IPS-18a (cell line): ENCODE data around the gene IGFL2.
"Not testable (repeated sequence)": the region's sequence is repeated elsewhere in the genome, so short reads cannot be mapped to it uniquely, and the experiment has no call there.

ENCODE experiments used
- H3K27ac ChIP-seq: one replicate; pipeline ENCODE4 v1.5.1; 2013; ENCODE audit warnings: low read length
- H3K27me3 ChIP-seq: one replicate; pipeline ENCODE4 v1.6.1; 2013; ENCODE audit warnings: mild to moderate bottlenecking, low read length; ENCODE audit not compliant: control insufficient read depth, insufficient read depth
- H3K36me3 ChIP-seq: one replicate; pipeline ENCODE4 v1.6.1; 2013; ENCODE audit warnings: low read depth, low read length; ENCODE audit not compliant: control insufficient read depth
- H3K4me1 ChIP-seq: one replicate; pipeline ENCODE4 v1.6.1; 2013; ENCODE audit warnings: low read depth, low read length; ENCODE audit not compliant: control insufficient read depth
- H3K4me3 ChIP-seq: one replicate; pipeline ENCODE4 v1.5.1; 2013; ENCODE audit warnings: low read length
- H3K9ac ChIP-seq: one replicate; pipeline ENCODE4 v1.6.1; 2013; ENCODE audit warnings: mild to moderate bottlenecking, low read length, moderate library complexity
- H3K9me3 ChIP-seq: one replicate; pipeline ENCODE4 v1.6.1; 2013; ENCODE audit warnings: low read depth, low read length; ENCODE audit not compliant: control insufficient read depth

Gene IGFL2

GRCh38 chr19:46192626-46192991 lies 44.6 kb downstream of the IGFL2 start:
- H3K9me3 ChIP-seq, H3K27ac ChIP-seq, H3K36me3 ChIP-seq, H3K9ac ChIP-seq, H3K27me3 ChIP-seq, H3K4me3 ChIP-seq, H3K4me1 ChIP-seq: not testable (repeated sequence)

DNA sequence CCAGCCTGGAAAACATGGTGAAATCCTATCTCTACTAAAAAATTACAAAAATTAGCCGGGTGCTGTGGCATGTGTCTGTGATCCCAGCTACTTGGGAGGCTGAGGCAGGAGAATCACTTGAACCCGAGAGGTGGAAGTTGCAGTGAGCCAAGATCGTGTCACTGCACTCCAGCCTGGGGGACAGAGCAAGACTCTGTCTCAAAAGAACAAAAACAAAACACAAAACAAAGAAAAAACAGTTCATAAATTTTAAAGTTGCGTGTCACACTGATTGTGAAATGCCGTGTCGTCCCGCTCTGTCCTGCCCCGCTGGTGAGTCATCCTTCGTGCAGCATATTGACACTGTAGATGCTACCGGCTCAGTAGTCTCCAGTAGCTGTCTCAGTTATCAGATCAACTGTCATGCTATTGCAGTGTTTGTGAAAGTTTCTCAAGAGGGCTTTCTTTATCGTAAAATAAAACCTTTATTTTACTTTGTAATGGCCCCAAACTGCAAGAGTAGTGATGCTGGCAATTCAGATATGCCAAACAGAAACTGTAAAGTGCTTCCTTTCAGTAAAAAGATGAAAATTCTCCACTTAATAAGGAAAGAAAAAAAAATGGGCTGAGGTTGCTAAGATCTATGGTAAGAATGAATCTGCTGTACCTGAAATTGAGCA lies 45.1 kb downstream of the IGFL2 start:
- H3K27me3 ChIP-seq, result no peaks in the 10 kb centered on the region
- no peak overlapping the region for H3K27ac ChIP-seq
- H3K9ac ChIP-seq, result no peak overlapping the region
- no peaks in the 10 kb centered on the region for H3K9me3 ChIP-seq
- no peaks in the 10 kb centered on the region for H3K36me3 ChIP-seq
- no peak overlapping the region for H3K4me3 ChIP-seq
- peaks cover 3% of the 10 kb centered on the region for H3K4me1 ChIP-seq

DNA sequence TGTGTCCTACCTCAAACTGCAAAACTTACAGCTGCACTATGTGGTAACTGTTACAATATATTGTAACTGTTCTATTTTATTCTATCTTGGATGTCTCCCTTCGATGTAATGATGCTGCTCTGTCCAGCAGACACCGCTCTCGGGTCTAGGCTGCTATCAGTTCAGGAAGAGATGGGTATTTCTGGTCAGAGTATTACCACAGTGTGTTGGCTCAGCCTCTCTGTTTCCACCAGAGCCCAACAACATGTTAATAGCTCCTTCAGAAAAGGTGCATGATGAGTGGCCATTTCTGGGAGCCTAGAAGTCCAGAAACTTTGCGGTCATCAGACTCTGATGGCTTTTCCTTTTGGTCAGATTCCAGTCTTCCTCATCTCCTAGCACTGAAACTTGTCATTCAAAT lies 45.6 kb downstream of the IGFL2 start:
- no peak overlapping the region for H3K4me3 ChIP-seq
- H3K27ac ChIP-seq, result no peak overlapping the region
- no peaks in the 10 kb centered on the region for H3K27me3 ChIP-seq
- no peak overlapping the region for H3K9ac ChIP-seq
- H3K9me3 ChIP-seq, result no peaks in the 10 kb centered on the region
- H3K36me3 ChIP-seq, result no peaks in the 10 kb centered on the region
- peaks cover 3% of the 10 kb centered on the region for H3K4me1 ChIP-seq

- no peaks in the 10 kb centered on the region for H3K9me3 ChIP-seq
- peaks cover 3% of the 10 kb centered on the region for H3K4me1 ChIP-seq
- no peak overlapping the region for H3K27ac ChIP-seq
- no peak overlapping the region for H3K9ac ChIP-seq
- no peak overlapping the region for H3K4me3 ChIP-seq
- no peaks in the 10 kb centered on the region for H3K27me3 ChIP-seq
- H3K36me3 ChIP-seq, result no peaks in the 10 kb centered on the region
Observed at GRCh38 chr19:46195104-46195503, 47.1 kb downstream of the IGFL2 start.

GRCh38 chr19:46195919-46196318 lies 47.9 kb downstream of the IGFL2 start:
- not testable (repeated sequence) for H3K4me1 ChIP-seq, H3K36me3 ChIP-seq, H3K9me3 ChIP-seq, H3K27ac ChIP-seq, H3K27me3 ChIP-seq, H3K4me3 ChIP-seq, H3K9ac ChIP-seq

DNA sequence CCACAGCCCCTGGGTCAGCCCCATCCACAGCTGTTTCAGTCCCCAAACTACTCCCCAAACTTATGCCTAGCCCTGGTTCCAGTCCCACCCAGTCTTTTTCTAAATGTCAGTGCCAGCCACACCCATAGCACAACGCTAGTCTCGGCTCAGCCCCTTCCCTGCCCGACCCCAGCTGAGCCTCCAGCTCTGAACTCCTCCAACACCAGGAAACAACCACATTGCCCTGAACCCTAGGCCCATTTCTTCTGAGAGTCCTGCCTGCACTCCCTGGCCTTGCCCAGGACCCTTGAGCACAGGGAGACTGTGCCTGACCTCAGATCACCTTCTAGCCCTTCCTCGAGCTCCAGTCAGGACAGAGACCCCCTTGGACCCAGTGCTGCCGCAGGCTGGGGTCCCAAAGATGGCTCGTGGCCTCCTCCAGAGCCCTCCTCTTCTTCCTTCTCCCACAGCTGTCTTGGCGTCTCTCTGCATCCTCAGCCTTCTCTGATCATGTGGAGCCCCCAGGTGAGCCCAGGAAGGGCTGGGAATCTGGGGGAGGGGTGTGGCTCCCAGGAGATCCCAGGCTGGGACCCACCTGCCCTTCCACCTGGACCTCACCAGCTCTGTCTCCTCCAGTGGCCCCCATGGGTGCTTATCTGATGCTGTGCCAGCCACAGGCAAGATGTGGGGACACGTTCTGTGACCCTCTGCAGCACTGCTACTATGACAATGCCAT lies 48.5 kb downstream of the IGFL2 start:
- H3K27ac ChIP-seq, result no peak overlapping the region
- peaks cover 3% of the 10 kb centered on the region for H3K4me1 ChIP-seq
- H3K27me3 ChIP-seq, result no peaks in the 10 kb centered on the region

DNA sequence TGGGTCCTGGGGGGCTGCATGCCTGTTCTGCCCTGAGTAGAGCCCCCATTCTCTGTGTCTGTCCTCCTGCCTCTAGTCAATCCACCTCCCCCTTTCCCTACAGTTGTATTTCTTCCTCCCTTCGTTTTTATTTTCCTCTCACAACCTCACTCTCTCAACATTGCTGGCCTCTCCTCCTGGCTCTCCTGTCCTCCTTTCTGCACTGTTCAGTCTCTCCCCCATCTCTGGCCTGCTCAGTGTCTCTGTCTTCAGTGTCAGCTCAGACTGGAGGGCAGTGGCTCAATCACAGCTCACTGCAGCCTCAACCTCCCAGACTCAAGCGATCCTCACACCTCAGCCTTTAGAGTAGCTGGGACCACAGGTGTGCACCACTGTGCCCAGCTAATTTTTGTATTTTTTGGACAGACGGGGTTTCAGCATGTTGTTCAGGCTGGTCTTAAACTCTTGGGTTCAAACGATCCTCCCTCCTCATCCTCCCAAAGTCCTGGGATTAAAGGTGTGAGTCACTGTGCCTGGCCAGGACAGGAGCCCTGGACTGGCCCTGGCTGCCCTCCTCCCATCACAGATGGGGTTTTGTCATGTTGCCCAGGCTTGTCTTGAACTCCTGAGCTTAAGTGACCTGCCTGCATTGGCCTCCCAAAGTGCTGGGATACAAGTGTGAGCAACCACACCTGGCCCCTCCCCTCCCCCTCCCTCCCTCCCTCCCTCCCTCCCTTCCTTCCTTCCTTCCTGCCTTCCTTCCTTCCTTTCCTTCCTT lies 49.5 kb downstream of the IGFL2 start:
- Histone ChIP-seq H3K27me3 (no peaks in the 10 kb centered on the region), H3K27ac (no peak overlapping the region), H3K36me3 (no peaks in the 10 kb centered on the region), H3K9me3 (no peaks in the 10 kb centered on the region), H3K4me3 (no peak overlapping the region), H3K9ac (no peak overlapping the region), H3K4me1 (peaks cover 3% of the 10 kb centered on the region)

More for the DNA sequence above, 48.5 kb downstream of the IGFL2 start:
- H3K9ac ChIP-seq, result no peak overlapping the region
- H3K4me3 ChIP-seq, result no peak overlapping the region
- no peaks in the 10 kb centered on the region for H3K36me3 ChIP-seq
- no peaks in the 10 kb centered on the region for H3K9me3 ChIP-seq

GRCh38 chr19:46198756-46199155 lies 50.7 kb downstream of the IGFL2 start:
- Histone ChIP-seq H3K4me3 (no peak overlapping the region), H3K9me3 (no peaks in the 10 kb centered on the region)

GRCh38 chr19:46201454-46202310 lies 53.6 kb downstream of the IGFL2 start:
- no peak overlapping the region for H3K27ac ChIP-seq
- no peak overlapping the region for H3K4me3 ChIP-seq
- H3K27me3 ChIP-seq, result no peaks in the 10 kb centered on the region
- H3K9ac ChIP-seq, result no peak overlapping the region
- H3K9me3 ChIP-seq, result no peaks in the 10 kb centered on the region
- H3K36me3 ChIP-seq, result no peaks in the 10 kb centered on the region
- H3K4me1 ChIP-seq, result no peaks in the 10 kb centered on the region

More at GRCh38 chr19:46198756-46199155, 50.7 kb downstream of the IGFL2 start:
- H3K9ac ChIP-seq, result no peak overlapping the region
- H3K36me3 ChIP-seq, result no peaks in the 10 kb centered on the region
- H3K27ac ChIP-seq, result no peak overlapping the region
- peaks cover under 1% of the 10 kb centered on the region for H3K4me1 ChIP-seq
- H3K27me3 ChIP-seq, result no peaks in the 10 kb centered on the region

DNA sequence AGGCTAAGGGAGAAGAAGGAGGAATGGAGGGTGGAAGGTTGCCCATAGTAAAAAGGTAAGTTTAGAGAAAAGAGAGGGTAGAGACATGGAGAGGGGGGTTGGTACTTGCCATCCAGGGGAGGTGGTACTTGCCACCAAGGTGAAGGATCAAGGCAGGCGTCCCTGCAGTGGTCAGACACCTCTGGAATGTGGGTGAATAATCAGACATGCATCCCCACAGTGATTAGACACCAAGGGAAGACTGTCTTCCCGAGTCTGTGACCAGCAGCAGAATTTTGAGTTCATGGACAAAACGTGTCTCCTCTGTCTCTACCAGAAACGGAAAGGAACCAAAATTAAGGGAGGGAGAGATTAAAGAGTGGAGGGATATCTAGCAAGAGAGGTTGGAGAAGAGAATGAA lies 54.4 kb downstream of the IGFL2 start:
- Histone ChIP-seq H3K9ac (no peak overlapping the region), H3K36me3 (no peaks in the 10 kb centered on the region), H3K27me3 (no peaks in the 10 kb centered on the region), H3K9me3 (no peaks in the 10 kb centered on the region), H3K27ac (no peak overlapping the region), H3K4me1 (no peaks in the 10 kb centered on the region), H3K4me3 (no peak overlapping the region)
